ENCODE measurements around the gene TANC2.

Gene TANC2

DNA sequence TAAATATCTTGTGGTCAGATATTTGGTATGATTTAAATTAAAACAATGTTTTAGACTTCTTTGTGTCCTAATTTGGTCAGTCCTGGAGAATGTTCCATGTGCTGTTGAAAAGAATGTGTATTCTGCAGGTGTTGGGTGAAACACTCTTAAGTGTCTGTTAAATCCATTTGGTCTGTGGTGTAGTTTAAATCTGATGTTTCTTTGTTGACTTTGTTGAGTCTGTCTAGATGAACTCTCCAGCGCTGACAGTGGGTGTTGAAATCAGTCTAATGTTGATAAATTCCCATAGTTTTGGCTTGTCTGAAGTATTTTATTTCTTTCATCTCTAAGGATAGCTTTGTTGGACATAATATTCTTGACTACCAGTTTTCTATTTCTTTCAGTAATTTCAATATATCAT lies 18.8 kb downstream of the TANC2 start:
- H3K36me3 ChIP-seq (ENCODE audit: control insufficient read depth in 1 of 2, insufficient read depth in 2 of 2, low read length in 2 of 2) = peaks cover 0 to 4% of the 10 kb centered on the region in 2 donors
- no peaks in the 10 kb centered on the region for H3K27me3 ChIP-seq (ENCODE audit: low read depth, low read length)
- H3K4me3 ChIP-seq (ENCODE audit: low read depth in 1 of 2, low read length in 2 of 2) = no peak overlapping the region
- peaks cover 0 to 15% of the 10 kb centered on the region in 2 donors for H3K9me3 ChIP-seq (ENCODE audit: control insufficient read depth in 1 of 2, low read length in 2 of 2)
- H3K27ac ChIP-seq (ENCODE audit: low read length) = no peak overlapping the region
- no peaks in the 10 kb centered on the region for H3K4me1 ChIP-seq (ENCODE audit: control insufficient read depth in 1 of 2, insufficient read depth in 2 of 2, low read length in 2 of 2)

DNA sequence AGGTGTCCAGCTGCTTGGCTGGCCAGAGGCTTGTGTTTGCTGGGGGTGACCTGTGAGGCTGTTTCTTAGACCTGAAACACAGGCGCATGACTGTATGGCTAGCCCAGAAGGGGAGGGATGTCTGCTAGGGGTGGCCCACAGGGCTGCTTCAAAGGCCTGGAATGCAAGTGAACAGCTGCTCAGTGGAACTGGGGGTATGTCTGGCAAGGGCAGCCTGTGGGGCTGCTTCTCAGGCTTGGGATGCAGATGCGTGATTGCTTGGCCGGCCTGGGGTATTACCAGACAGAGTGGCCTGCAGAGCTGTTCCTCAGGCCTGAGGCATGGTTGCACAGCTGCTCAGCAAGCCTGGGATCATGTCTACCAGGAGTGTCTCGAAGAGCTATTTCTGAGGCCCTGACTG lies 20.5 kb downstream of the TANC2 start:
- H3K9me3 ChIP-seq (ENCODE audit: control insufficient read depth in 1 of 2, low read length in 2 of 2) = peaks cover 0 to 15% of the 10 kb centered on the region in 2 donors
- no peak overlapping the region for H3K27ac ChIP-seq (ENCODE audit: low read length)
- H3K27me3 ChIP-seq (ENCODE audit: low read depth, low read length) = no peaks in the 10 kb centered on the region
- H3K4me1 ChIP-seq (ENCODE audit: control insufficient read depth in 1 of 2, insufficient read depth in 2 of 2, low read length in 2 of 2) = no peaks in the 10 kb centered on the region
- H3K36me3 ChIP-seq (ENCODE audit: control insufficient read depth in 1 of 2, insufficient read depth in 2 of 2, low read length in 2 of 2) = peaks cover 0 to 4% of the 10 kb centered on the region in 2 donors
- no peak overlapping the region for H3K4me3 ChIP-seq (ENCODE audit: low read depth in 1 of 2, low read length in 2 of 2)

DNA sequence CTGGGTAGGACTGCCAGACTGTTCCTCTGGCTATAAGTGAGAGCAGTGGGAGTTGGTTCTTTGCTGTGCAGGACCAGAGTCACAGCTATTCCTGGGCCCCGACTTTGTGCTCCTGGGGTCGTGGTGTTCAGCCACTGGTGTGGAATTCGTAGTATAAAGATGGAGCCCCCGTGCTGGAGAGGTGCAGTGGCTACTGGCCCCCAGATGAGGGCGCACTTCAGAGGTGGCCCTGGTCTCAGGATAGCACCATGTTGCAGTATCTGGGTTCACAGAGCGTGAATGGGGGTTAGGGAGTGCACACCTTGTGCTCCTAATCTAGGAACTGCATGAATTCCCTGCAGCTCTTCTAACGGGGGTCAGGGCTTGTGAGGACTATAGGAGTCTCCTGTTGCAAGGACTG lies 21.1 kb downstream of the TANC2 start:
- Histone ChIP-seq H3K27ac (ENCODE audit: low read length) (no peak overlapping the region), H3K9me3 (ENCODE audit: control insufficient read depth in 1 of 2, low read length in 2 of 2) (peaks cover 0 to 15% of the 10 kb centered on the region in 2 donors), H3K4me3 (ENCODE audit: low read depth in 1 of 2, low read length in 2 of 2) (no peak overlapping the region), H3K4me1 (ENCODE audit: control insufficient read depth in 1 of 2, insufficient read depth in 2 of 2, low read length in 2 of 2) (no peaks in the 10 kb centered on the region), H3K27me3 (ENCODE audit: low read depth, low read length) (no peaks in the 10 kb centered on the region), H3K36me3 (ENCODE audit: control insufficient read depth in 1 of 2, insufficient read depth in 2 of 2, low read length in 2 of 2) (peaks cover 0 to 4% of the 10 kb centered on the region in 2 donors)

DNA sequence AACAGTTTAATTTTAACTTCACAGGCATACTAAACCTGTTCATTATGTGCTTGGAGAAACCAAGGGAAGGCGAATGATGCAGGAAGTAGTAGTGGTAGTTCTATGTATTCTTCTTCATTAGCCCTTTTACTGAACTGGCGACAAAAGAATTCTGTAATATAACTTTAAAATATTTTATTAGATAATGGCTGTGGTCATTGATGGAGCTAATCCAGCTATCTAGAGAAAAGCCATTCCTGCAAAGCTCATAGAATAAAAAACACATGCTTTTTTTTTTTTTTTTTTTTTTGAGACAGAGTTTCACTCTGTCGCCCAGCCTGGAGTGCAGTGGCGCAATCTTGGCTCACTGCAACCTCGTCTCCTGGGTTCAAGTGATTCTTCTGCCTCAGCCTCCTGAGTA lies 23.5 kb downstream of the TANC2 start:
- no peaks in the 10 kb centered on the region for H3K4me1 ChIP-seq (ENCODE audit: control insufficient read depth in 1 of 2, insufficient read depth in 2 of 2, low read length in 2 of 2)
- no peaks in the 10 kb centered on the region for H3K27me3 ChIP-seq (ENCODE audit: low read depth, low read length)
- H3K27ac ChIP-seq (ENCODE audit: low read length) = no peak overlapping the region
- H3K36me3 ChIP-seq (ENCODE audit: control insufficient read depth in 1 of 2, insufficient read depth in 2 of 2, low read length in 2 of 2) = no peaks in the 10 kb centered on the region
- H3K9me3 ChIP-seq (ENCODE audit: control insufficient read depth in 1 of 2, low read length in 2 of 2) = peaks cover 0 to 5% of the 10 kb centered on the region in 2 donors
- H3K4me3 ChIP-seq (ENCODE audit: low read depth in 1 of 2, low read length in 2 of 2) = no peak overlapping the region

DNA sequence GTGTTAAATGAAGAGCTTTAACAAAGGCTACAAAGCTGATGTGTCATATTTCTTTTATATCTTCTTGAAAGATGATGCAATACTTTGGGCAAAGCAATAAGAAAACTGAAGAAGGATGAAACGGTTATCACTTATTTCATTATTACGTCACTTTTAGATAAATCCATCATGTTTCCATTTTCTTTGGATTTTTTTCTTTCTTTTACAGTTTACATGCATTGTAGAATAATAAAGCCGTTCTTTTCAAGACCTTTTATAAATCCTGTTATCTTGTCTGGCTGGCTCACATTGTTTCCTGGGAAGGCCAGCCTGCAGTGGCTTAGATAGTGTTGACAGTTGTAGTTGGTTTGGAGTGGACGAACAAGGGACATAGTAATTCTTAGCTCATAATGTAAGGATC lies 28.9 kb downstream of the TANC2 start:
- no peak overlapping the region for H3K4me3 ChIP-seq (ENCODE audit: low read depth in 1 of 2, low read length in 2 of 2)
- H3K36me3 ChIP-seq (ENCODE audit: control insufficient read depth in 1 of 2, insufficient read depth in 2 of 2, low read length in 2 of 2) = no peaks in the 10 kb centered on the region
- H3K27ac ChIP-seq (ENCODE audit: low read length) = no peak overlapping the region
- H3K4me1 ChIP-seq (ENCODE audit: control insufficient read depth in 1 of 2, insufficient read depth in 2 of 2, low read length in 2 of 2) = no peaks in the 10 kb centered on the region
- no peaks in the 10 kb centered on the region for H3K9me3 ChIP-seq (ENCODE audit: control insufficient read depth in 1 of 2, low read length in 2 of 2)
- no peaks in the 10 kb centered on the region for H3K27me3 ChIP-seq (ENCODE audit: low read depth, low read length)

DNA sequence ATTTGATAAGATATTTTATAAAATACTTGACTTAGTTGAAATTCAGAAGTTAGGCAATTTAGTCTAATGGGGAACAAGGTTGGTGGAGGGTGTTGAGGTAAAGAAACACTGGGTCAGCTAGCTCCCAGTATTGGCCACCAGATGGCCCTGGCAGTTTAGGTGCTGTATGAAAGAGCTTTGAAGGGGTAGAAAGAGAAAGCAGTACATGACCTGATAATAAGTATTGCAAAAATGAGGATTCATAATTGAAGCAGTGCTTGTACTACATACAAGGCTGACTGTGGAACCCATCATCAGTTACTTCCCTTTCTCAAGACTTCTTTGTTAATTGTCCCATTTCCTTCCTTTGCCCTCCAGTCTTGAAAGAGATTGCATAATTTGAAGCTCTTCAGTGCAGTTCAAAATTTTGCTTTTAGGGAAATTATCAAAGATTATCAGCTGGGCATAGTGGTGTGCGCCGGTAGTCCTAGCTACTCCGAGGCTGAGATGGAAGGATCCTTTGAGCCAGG lies 29.4 kb downstream of the TANC2 start:
- H3K27me3 ChIP-seq (ENCODE audit: low read depth, low read length) = no peaks in the 10 kb centered on the region
- H3K4me1 ChIP-seq (ENCODE audit: control insufficient read depth in 1 of 2, insufficient read depth in 2 of 2, low read length in 2 of 2) = no peaks in the 10 kb centered on the region
- H3K9me3 ChIP-seq (ENCODE audit: control insufficient read depth in 1 of 2, low read length in 2 of 2) = no peaks in the 10 kb centered on the region
- no peak overlapping the region for H3K27ac ChIP-seq (ENCODE audit: low read length)
- H3K36me3 ChIP-seq (ENCODE audit: control insufficient read depth in 1 of 2, insufficient read depth in 2 of 2, low read length in 2 of 2) = no peaks in the 10 kb centered on the region
- H3K4me3 ChIP-seq (ENCODE audit: low read depth in 1 of 2, low read length in 2 of 2) = no peak overlapping the region

DNA sequence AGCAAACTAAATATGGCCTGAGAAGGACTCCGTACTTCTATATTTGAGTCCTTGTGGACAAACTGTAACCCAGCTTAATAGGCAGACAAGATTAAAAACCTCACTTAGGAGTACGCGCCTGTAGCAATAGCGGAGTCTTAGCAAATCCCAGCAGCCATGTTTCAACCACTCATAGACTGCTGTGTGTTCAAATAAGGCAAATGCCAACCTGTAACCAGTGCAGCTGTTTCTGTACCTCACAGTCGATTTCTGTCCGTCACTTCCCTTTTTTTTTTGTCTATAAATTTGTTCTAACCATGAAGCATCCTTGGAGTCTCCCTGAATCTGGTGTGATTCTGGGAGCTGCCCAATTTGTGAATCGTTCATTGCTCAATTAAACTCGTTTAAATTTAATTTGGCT lies 30.2 kb downstream of the TANC2 start:
- H3K4me3 ChIP-seq (ENCODE audit: low read depth in 1 of 2, low read length in 2 of 2) = no peak overlapping the region

DNA sequence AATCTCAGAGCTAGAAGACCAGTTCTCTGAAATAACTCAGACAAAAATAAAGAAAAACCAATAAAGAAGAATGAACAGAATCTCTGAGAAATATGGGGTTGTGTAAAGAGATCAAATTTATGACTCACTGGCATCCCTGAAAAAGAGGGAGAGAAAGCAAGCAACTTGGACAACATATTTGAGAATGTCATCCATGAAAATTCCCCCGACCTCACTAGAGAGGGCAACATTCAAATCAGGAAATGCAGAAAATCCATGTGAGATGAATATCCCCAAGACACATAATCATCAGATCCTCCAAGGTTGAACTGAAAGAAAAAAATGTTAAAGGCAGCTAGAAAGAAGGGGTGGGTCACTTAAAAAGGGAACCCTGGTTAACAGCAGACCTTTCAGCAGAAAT lies 32.1 kb downstream of the TANC2 start:
- no peaks in the 10 kb centered on the region for H3K36me3 ChIP-seq (ENCODE audit: control insufficient read depth in 1 of 2, insufficient read depth in 2 of 2, low read length in 2 of 2)
- no peaks in the 10 kb centered on the region for H3K27me3 ChIP-seq (ENCODE audit: low read depth, low read length)
- H3K27ac ChIP-seq (ENCODE audit: low read length) = no peak overlapping the region
- no peaks in the 10 kb centered on the region for H3K4me1 ChIP-seq (ENCODE audit: control insufficient read depth in 1 of 2, insufficient read depth in 2 of 2, low read length in 2 of 2)
- no peaks in the 10 kb centered on the region for H3K9me3 ChIP-seq (ENCODE audit: control insufficient read depth in 1 of 2, low read length in 2 of 2)
- H3K4me3 ChIP-seq (ENCODE audit: low read depth in 1 of 2, low read length in 2 of 2) = no peak overlapping the region

More for the DNA sequence above, 30.2 kb downstream of the TANC2 start:
- H3K9me3 ChIP-seq (ENCODE audit: control insufficient read depth in 1 of 2, low read length in 2 of 2) = no peaks in the 10 kb centered on the region
- no peaks in the 10 kb centered on the region for H3K27me3 ChIP-seq (ENCODE audit: low read depth, low read length)
- no peaks in the 10 kb centered on the region for H3K4me1 ChIP-seq (ENCODE audit: control insufficient read depth in 1 of 2, insufficient read depth in 2 of 2, low read length in 2 of 2)
- H3K36me3 ChIP-seq (ENCODE audit: control insufficient read depth in 1 of 2, insufficient read depth in 2 of 2, low read length in 2 of 2) = no peaks in the 10 kb centered on the region
- H3K27ac ChIP-seq (ENCODE audit: low read length) = no peak overlapping the region

DNA sequence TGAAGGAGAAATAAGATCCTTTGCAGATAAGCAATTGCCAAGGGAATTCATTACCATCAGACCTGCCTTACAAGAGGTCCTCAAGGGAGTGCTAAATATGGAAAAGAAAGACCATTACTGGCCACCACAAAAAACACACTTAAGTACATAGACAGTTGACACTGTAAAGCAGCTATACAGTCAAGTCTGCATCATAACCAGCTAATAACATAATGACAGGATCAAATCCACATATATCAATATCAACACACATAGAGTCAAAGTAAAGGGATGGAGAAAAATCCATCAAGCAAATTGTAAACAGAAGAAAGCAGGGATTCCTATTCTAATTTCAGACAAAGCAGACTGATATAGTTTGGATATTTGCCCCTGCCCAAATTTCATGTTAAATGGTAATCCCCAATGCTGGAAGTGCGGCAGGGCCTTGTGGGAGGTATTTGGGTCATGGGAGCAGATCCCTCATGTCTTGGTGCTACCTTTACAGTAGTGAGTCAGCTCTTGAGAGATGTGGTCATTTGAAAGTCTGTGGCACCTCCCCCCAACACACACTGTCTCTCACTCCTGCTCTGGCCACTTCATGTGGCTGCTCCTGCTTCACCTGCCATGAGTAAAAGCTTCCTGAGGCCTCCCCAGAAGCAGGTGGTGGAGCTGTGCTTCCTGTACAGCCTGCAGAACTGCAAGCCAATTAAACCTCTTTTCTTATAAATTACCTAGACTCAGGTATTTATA lies 32.8 kb downstream of the TANC2 start:
- H3K9me3 ChIP-seq (ENCODE audit: control insufficient read depth in 1 of 2, low read length in 2 of 2) = no peaks in the 10 kb centered on the region
- no peak overlapping the region for H3K4me3 ChIP-seq (ENCODE audit: low read depth in 1 of 2, low read length in 2 of 2)
- H3K27me3 ChIP-seq (ENCODE audit: low read depth, low read length) = no peaks in the 10 kb centered on the region
- H3K36me3 ChIP-seq (ENCODE audit: control insufficient read depth in 1 of 2, insufficient read depth in 2 of 2, low read length in 2 of 2) = no peaks in the 10 kb centered on the region
- no peaks in the 10 kb centered on the region for H3K4me1 ChIP-seq (ENCODE audit: control insufficient read depth in 1 of 2, insufficient read depth in 2 of 2, low read length in 2 of 2)
- no peak overlapping the region for H3K27ac ChIP-seq (ENCODE audit: low read length)

DNA sequence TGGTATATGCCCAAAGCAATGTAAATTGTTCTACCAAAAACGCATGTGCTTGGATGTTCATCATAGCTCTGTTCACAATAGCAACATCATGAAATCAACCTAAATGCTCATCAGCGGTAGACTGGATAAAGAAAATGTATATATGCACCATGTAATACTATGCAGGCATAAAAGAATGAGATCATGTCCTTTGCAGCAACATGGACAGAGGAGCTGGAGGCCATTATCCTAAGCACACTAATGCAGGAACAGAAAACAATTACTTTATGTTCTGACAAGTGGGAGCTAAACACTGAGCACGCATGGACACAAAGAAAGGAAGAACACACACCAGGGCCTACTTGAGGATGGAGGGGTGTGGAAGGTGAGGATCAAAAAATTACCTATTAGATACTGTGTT lies 33.7 kb downstream of the TANC2 start:
- no peaks in the 10 kb centered on the region for H3K36me3 ChIP-seq (ENCODE audit: control insufficient read depth in 1 of 2, insufficient read depth in 2 of 2, low read length in 2 of 2)

DNA sequence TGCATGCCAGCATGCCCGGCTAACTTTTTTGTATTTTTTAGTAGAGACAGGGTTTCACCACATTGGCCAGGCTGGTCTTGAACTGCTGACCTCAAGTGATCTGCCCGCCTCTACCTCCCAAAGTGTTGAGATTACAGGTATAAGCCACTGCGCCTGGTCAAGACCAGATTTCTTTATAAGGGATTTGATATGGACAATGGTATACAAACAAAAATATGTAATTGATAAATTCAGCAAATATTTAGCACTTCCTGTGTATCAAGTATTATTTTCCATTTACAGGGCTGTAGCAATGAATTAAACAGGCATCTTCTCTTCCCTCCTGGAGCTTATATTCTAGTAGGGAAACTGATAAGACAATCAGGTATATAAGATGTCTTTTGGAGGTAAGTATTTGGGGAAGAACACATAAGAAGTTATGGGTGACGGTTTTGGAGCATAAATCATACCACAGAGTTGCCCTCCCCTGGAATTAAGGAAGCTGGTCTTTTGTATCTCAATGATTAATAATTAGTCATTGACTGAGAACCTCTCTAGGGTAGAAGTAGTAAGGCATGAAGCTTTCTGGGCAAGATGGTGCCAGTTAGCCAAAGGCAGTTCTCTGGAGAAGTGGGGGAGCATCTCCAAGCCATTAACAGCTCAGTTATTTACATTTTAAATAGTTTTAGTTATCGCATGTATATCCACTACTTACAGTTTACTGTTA lies 35.8 kb downstream of the TANC2 start:
- H3K36me3 ChIP-seq (ENCODE audit: control insufficient read depth in 1 of 2, insufficient read depth in 2 of 2, low read length in 2 of 2) = no peaks in the 10 kb centered on the region
- H3K27me3 ChIP-seq (ENCODE audit: low read depth, low read length) = no peaks in the 10 kb centered on the region
- no peaks in the 10 kb centered on the region for H3K9me3 ChIP-seq (ENCODE audit: control insufficient read depth in 1 of 2, low read length in 2 of 2)
- no peaks in the 10 kb centered on the region for H3K4me1 ChIP-seq (ENCODE audit: control insufficient read depth in 1 of 2, insufficient read depth in 2 of 2, low read length in 2 of 2)
- H3K27ac ChIP-seq (ENCODE audit: low read length) = no peak overlapping the region
- H3K4me3 ChIP-seq (ENCODE audit: low read depth in 1 of 2, low read length in 2 of 2) = no peak overlapping the region

More for the DNA sequence above, 33.7 kb downstream of the TANC2 start:
- H3K9me3 ChIP-seq (ENCODE audit: control insufficient read depth in 1 of 2, low read length in 2 of 2) = no peaks in the 10 kb centered on the region
- no peaks in the 10 kb centered on the region for H3K27me3 ChIP-seq (ENCODE audit: low read depth, low read length)
- no peaks in the 10 kb centered on the region for H3K4me1 ChIP-seq (ENCODE audit: control insufficient read depth in 1 of 2, insufficient read depth in 2 of 2, low read length in 2 of 2)
- H3K27ac ChIP-seq (ENCODE audit: low read length) = no peak overlapping the region
- no peak overlapping the region for H3K4me3 ChIP-seq (ENCODE audit: low read depth in 1 of 2, low read length in 2 of 2)
